Measurements from ENCODE around the gene RPTN.

The RPTN gene, protein sequence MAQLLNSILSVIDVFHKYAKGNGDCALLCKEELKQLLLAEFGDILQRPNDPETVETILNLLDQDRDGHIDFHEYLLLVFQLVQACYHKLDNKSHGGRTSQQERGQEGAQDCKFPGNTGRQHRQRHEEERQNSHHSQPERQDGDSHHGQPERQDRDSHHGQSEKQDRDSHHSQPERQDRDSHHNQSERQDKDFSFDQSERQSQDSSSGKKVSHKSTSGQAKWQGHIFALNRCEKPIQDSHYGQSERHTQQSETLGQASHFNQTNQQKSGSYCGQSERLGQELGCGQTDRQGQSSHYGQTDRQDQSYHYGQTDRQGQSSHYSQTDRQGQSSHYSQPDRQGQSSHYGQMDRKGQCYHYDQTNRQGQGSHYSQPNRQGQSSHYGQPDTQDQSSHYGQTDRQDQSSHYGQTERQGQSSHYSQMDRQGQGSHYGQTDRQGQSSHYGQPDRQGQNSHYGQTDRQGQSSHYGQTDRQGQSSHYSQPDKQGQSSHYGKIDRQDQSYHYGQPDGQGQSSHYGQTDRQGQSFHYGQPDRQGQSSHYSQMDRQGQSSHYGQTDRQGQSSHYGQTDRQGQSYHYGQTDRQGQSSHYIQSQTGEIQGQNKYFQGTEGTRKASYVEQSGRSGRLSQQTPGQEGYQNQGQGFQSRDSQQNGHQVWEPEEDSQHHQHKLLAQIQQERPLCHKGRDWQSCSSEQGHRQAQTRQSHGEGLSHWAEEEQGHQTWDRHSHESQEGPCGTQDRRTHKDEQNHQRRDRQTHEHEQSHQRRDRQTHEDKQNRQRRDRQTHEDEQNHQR

DNA sequence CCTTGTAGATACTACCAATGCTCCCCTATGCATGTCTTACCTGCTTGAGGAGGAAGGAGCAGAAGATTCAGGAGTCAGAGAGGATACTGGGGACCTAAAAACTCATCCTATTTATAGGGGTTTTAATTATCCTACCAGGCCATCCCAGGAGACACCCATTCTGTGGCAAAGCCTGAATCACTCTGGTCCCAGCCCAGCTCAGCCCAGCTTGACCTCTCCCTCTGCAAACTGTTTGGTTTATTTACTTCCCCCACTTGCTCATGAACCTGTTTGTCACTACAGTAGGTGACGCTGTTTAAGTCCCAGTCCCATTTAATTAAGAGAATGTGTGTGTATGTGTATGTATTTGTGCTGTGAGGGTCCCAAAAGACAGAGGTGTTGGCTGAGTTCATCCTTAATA lies at the start of gene RPTN:
TSS of gene RPTN (minus strand) at position 85 of the 400 bp plus-strand sequence. CDS start 1,339 bp downstream, outside the sequence.
- DNase-seq (ENCODE audit: low read depth): no peak

DNA sequence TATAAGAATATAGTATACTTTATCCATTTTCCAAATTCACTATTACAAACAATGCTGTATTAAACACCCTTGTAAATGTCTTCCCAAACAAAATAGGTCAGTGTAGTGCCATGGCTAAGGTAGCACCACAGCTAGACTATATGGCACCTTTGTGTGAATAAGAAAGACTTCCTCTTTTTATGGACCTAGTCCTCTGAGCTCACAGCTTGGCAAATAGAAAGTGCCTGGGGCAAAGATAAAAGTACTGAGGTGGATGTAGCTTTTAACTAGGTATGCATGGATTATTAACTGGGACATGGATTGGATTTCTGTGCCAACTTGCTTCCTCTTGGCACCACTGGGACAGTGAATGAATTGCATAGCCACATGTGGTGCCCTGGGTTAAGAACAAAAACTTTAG lies 40.0 kb upstream of the RPTN start:
- DNase-seq (ENCODE audit: low read depth): no peak

DNA sequence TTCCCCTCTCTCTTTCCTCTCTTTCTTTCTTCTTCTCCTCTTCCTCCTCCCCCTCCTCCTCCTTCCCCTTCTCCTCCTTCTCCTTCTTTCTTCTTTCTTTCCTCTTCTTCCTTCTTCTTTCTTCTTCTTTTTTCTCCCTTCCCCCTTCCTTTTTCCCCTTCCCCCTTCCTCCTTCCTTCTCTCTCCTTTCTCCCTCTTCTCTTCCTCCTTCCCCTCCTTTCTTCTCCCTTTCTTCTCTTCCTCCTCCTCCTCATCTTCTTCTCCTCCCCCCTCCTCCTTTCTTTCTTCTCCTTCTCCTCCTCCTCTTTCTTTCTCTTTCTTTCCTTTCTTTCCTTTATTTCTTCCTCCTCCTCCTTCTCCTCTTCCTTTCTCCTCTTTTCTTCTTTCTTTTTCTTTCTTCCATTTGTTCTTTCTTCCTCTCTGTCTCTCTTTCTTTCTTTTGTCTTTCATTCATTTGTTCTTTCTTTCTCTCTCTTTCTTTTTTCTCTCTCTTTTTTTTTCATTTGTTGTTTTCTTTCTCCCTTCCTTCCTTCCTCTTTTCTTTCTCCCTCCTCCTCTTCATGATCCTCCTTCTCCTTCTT lies 38.4 kb upstream of the RPTN start:
- DNase-seq (ENCODE audit: low read depth): no peak

DNA sequence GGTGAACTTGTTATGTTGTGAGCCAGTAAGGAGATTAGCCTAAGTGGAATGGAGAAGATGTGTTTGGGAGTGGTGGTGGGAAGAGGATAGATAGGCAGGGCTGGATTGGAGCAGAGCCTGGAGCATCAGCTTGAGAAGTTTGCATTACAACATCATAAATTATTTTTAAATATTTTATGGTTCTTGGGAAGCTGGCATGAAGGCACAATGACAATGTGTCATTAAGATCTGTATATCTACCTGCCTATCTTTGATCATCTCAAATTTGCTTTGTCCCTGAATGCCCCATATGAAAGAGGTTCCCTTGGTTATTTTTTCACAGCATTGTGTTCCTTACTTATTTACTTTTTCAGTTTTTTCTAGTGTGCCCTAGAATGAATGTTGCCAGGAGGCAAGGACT lies 32.7 kb upstream of the RPTN start:
- no peak for DNase-seq (ENCODE audit: low read depth)

DNA sequence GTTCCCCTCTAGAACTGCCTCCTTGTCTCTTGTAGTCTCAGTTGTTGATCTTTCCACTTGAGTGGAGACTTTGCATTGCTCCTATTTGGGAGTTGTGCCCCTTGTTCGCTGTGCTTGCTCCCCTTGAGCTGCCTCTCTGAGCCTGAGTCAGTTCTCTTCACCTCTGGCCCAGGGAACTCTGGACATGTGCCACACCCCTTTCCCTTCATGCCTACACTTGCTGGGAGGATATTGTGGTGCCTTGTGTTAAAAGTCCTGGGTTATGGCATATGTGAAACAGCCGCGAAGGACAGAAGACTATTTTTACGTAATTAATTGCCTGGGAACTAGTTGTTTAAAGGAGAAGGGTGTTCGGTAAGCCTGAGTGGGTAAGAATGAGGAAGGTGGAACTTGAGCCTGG lies 32.2 kb upstream of the RPTN start:
- DNase-seq (ENCODE audit: low read depth): no peak

DNA sequence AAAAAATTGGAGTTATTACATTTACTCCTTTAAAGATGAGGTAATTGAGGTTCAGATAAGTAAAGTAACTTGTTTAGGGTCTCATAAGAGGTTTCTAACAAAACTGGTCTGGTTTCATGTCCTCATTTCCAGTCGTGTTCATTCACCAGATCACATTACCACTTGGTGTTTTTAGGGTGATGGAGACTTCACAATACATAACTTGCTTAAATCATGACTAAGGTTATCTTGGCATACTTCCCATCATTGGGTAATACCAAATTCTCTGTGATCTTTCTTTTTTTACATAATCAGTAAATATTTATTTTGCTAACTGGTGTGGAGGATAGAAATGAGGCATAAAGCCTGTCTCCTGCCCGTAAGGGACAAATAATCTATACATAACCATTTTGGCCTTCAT lies 31.6 kb upstream of the RPTN start:
- DNase-seq (ENCODE audit: low read depth): no peak

DNA sequence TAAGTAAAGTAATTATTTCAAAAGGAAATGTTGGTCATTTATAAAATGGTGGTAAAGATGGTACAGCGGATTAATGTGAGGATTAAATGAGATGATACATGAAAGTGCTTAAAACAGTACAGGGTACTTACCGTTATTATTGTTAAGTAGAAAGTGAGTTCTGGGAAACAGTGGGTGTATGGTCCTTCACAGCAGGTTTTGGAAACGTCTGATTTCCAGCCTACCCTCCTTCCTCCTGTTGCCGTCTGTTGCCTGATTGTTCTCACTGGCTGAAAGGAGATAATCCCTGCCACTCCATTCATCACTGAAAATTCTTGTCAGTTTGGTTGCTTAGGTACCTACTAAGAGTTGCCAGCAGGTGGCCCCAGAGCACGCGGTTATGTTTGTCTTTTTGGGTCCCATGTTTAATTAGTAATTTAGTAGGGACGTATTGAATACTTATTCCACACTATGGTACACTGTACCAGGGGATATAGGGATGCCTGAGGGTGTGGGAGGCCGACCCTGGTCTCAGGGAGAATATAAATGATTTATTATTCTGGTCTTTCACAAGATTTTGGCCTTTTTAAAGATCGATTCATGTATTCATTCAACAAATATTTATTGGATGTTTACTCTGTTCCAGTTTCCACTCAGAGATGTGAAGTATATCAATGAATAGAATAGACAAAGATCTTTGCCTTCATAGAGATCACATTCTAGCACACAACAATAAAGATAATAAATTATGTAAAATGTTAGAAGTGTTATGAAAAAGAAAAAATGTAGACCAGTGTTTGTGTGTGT lies 30.8 kb upstream of the RPTN start:
- DNase-seq (ENCODE audit: low read depth): peak; percentile 43

DNA sequence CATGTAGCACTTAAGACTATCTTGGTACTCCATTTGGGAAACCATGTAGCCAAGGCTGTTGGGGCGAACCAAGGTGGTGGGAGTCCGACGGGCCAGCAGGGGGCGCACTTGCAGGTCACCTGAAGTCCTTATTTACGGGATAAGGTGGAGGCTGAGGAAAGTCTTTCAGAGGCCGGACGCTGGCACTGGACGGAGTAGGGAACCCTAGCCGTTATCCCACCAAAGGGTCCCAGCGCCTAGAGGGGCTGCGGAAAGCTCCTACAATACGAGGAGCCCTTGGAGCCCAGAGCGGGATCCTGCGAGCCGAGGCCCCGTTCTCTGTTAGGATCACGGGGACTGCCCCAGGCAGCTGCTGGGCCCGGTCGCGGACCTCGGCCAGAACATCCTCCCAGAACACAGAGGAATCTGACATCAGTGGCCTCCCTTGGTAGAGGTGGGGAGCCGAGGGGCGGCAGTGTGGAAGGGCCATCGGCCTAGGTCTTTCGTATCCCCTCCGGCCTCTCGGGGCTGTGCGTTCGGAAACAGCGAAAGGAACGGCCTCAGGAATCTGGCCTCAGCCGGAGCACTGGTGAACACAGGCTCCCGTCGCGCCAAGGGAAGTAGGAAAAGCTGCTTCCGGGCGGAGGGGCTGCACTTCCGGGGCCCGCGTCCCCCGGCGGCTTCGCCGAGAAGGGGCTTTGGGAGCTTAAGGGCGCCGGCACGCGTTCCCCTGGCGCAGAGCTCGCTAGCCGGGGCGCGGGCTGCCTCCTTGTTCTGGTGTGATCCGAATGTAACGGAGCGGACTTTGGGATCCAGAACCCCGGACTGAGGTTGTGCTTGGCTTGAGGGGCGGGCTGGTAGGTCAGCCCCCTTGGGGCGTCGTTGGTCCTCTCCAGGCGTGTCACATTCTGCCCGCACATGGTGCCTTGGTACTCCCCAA lies 29.9 kb upstream of the RPTN start:
- peak; percentile 71 for DNase-seq (ENCODE audit: low read depth)

DNA sequence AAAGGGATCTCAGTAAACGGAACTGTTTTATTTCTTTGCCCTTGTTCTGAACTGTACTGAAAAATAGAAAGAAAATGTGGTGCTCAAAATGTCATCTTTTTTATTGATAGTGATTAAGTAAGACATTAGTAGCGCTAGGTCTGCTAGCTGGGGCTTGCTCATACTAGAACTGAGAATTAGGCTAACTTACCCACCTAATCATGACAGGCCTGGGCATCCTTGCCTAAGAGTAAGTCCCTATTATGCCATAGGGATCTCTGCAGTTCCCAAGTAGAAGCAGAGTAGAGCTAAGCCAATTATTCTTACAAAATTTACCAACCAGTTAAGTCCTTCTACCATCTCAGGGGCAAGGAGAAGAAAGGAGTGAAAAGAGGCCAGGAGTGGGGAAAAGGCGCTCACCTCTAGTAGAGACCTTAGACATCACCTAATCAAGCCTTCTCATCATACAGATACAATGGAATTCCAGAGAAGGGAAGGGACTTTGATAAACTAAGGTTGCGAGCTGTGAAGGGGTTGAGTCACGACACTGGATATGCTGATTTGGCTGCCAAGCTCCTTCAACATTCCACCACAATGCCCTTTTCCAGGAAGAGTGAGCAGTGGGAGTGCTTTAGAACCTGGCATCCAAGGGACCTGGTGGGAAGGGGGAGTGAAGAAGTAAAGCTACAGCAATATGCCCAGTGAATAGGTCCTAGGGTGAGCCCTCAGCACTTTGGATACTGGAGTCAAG lies 27.7 kb upstream of the RPTN start:
- DNase-seq (ENCODE audit: low read depth): no peak

DNA sequence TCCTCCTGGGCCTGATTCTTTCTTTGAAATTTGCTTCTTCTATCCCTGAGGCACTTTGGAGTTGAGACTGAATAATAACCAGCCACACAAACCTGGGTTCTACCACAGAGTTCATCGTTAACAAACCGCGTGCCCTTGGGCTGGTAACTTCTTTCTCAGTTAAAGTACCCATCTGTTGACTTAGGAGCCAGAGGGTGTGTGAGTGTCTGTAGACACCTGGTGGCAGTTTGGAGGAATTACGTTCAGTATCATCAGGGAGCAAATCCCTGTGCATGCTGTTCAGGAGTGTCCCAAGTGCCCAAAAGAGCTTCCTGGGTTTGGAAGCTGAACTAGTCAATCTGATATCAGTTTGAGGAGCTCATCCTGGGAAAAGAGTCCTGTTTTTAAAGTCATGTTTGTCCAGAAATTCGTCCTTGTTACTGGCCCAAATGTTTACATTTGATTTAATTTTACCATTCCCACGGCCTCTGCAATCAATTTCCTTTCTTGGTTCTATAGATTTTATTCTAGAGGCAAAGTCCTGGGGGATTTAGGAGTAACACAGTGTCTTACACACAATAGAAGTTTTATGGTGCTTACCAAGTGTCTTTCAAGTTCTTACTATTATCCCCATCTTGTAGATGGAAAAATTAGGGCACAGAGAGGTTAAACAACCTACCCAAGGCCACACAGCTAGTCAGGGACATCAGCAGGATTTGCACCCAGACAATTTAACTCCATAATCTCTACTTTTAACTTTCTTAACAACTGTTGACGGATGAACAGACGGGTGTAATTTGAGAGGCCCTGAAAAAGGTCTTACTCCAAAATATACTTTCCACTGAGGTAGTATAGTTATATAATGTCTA lies 26.7 kb upstream of the RPTN start:
- DNase-seq (ENCODE audit: low read depth): peak; percentile 9

DNA sequence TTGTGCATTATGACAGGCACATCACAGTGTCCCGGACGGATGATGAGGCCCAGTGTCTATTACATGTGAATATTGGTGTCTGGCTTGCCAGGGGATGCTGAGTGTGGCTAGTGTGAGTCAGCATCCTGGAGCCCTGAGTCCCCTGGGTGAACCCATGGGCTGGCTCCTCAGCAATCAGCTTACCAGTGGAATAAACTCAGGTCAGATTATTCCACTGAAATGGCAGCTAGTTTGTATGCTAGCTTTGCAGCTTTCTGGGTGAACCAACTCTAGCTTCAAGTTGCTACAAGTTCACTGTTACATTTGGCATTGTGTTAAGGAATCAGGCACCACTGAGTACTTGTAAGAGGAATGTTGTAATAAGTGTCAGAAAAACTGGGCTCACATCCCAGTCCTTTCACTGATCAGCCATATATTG lies 23.9 kb upstream of the RPTN start:
- DNase-seq (ENCODE audit: low read depth): no peak

DNA sequence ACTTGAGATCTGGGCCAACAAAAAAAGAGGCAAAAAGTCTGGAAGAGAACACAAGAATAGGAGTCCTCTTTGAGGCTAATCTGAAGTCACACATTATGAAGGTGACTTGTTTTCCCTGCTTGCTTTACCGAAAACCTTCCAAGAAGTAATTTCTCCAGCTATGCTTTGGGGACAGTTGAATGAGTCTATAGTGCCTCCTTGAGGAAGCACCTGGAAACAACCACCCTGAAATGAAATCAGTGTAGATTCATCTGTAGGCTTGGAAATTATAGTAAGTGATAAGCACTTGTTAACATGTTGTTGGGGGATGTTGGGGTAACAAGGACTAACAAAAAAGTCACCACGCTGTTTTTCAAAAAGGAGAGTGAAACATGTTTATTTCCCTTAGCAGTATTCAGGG lies 23.4 kb upstream of the RPTN start:
- DNase-seq (ENCODE audit: low read depth): no peak

DNA sequence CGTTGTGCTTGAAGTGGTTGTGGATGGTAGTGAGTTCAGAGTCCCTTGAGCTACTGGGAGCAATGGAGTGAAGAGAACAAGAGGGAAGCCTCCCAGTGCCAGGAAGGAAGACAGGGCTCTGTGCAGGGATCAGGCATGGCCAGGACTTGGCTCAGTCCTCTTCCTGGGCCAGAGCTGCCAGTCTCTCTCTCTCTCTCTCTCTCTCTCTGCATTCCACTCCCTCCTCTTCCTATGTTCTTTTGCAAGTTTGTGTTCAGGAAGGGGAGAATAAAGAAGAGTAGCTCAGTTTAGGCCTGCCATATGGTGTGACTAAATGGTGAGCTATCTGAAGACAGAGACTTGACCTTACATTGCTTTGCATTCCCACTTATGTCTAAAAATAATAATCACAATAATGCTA lies 20.5 kb upstream of the RPTN start:
- no peak for DNase-seq (ENCODE audit: low read depth)

DNA sequence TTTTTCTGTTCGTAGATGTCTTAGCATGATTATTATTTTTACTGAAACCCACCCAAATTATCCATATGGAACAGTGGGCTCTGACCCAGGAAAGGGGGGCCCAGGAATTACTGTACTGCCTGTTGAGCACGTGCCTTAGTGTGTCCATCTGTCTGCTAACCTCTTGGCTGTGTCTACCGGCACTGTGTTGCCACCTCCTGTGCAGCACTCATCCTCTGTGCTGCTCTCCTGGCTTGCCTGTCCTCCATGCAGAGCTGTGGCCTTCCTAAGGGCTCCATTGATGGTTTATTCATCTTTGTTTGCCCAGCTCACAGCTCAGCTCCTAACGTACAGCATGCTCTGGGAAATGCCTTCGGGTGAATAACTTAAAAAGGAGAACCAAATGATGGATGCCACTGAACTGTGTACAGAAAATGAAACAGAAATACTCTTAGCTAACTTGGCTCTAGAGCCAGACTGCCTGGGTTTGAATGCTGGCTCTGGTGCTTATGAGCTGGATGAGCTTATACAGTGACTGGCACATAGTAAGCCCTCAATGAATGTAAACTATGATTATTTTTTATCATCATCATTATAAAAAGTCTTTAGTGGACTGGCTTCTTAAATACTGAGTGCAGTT lies 11.4 kb upstream of the RPTN start:
- no peak for DNase-seq (ENCODE audit: low read depth)

DNA sequence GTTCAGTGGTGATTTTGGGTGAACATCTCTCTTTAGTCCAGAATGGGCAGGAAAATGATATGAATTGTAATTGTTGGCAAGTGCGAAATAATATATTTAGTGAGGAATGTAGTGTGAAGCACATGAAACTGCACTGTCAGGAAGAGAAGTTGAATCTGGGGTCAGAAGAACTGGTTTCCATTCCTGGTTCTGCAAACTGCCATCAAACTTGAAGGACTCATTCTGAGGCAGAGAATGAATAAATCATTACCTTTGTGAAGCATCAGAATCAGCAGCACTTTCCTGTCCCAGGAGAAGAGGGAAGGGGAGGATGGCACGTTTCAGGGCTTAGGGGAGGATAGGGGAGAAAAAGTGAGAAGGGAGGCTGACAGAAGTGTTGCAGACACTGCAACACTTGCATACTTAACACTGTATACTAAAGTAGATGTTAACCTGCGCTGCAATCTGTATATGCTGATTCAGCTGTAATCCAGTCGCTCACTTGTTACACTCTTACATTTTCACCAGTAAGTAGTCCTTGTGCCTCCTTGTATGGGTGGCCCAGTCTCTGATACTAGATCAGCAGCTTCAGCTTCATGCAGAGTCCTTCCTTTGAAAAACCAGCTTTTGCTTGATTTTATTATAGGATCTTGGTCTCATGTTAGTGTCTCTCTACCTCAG lies 10.5 kb upstream of the RPTN start:
- no peak for DNase-seq (ENCODE audit: low read depth)

DNA sequence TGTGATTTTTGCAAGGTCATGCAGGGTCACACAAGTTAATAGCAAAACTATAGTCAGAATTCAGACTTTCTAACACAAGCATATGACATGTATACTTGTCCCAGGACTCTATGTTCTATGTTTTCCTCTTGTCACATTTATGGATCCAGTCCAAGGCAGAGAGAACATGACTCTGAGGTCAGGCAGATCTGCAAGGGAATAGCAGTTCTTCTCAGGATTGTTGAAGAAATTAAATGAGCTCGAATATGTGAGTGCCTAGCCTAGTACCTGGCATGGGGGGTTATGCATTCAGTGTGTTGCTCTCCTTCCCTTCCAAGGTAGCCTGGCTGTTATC lies 9.5 kb upstream of the RPTN start:
- DNase-seq (ENCODE audit: low read depth): no peak

DNA sequence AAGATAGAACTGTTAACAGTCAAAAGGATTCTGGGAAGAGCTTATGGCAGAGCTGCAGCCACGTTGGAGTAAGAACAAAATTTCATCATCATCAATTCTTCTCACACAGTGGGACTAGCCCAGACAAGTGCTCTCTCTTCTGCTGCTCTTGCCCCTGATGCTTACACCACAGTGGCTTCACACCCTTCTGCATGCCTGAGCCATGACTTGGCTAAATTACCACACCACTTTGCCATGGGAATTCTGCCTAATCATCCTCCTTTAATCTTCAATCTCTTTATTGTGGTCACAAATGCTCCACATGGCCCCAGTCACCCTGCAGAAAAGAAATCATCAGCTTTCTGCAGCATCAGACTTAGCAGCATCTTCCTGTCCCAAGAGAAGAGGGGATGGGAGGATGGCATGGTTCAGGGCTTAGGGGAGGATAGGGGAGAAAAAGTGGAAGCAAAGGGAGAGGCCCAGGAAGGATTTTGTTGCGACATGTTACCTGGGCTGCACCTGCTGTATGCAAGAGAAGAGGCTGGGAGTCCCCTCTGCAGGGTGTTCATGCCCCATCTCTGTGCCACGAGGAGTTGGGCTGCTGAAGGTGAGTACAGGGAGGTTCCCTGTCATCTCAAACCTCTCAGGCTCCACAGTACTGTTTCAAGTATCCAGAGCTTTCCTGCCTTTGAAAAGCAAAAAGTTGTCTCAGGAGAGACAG lies 9.0 kb upstream of the RPTN start:
- DNase-seq (ENCODE audit: low read depth): no peak

DNA sequence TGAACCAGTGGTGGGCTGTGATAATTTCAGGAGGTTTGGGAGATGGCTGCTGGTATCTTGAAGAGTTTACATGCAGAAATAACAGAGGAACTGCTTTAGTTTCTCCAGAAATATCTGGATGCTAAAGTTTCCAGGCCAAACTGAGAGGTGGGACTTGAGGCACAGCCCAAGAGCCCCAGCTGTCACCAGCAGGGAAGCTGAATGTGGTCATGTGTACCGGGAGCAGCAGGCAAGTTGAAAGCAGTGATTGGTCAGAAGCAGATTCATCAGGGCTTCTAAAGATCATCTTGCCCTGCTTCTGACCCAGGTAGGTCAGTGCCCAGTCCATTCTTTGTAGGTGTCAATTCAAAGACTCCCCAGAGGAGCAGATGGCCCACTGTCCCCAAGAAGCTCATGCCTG lies 7.9 kb upstream of the RPTN start:
- DNase-seq (ENCODE audit: low read depth): no peak

Measured in activated gamma-delta T cell treated with anti-CD3 and anti-CD28 coated beads, Interleukin-2, amount 50 U/mL, for 16 hours (primary cell).